ENCODE results near the gene NLRC3.
"Not testable (repeated sequence)": the region's sequence is repeated elsewhere in the genome, so short reads cannot be mapped to it uniquely, and the experiment has no call there.

NLRC3 gene

DNA sequence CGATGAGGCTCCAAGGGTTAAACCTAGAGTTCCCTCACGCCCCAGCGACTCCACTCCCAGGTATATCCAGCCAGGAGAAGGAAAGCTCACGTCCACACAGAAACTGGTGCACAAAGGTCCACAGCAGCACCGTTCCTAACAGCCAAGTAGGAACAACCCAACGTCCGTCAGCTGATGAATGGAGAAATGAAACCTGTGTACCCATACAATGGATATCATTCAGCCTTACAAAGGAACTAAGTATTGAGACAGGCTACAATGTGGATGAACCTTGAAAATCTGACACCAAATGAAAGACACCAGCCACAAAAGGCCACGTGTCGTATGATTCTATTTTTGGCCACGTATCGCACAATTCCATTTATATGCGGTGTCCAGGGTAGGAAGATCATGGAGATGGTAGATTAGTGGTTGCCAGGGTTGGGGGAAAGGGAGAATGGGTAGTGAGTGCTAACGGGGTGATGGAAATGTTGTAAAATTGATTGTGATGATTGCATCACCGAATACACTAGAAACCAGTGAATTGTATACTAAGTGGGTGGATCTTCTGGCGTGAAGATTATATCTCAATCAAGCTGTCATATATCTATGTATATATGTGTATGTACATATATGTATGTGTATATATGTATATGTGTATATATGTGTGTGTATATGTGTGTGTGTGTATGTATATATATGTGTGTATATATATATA is 30.1 kb downstream of the NLRC3 start:
- no peak for DNase-seq (ENCODE audit: low spot score)

DNA sequence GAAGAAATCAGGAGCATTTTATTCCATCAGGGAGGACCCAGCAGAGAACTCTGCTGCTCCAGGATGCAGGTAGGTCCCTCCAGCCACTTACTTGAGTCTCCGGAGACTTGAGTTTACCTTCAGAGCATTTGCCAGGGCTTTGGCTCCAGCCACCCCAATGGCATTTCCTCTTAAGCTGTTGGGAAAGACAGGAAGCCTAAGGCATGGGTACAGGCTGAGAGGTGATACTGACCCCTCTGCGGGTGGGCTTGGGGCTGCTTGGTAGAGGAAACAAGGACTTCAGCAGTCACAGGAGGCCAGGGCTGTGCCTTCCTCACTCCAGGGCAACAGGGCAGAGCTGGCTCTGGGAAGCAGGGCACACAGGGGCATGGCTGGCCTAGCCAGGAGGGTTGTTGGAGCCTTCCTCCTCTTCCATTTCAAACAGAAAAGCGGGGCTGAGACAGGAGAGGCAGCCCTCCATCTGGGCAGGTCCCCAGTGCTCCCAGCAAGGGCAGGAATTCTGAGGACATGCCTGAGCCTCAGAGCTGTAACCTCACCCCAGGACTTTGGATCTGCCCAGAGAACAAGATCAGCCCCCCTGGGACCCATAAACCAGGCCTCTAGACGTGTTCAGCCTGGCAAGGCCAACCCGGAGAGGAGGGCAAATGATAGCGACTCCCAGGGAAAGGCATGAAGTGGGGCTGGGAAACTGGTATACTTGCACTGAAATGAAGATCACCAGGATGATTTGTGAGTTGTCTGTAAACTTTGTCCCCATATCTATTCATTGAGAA is 34.4 kb downstream of the NLRC3 start:
- DNase-seq (ENCODE audit: low spot score): no peak

- DNase-seq (ENCODE audit: low spot score): no peak
Measured at GRCh38 chr16:3541527-3542155, 35.6 kb downstream of the NLRC3 start.

GRCh38 chr16:3538222-3538621 is 39.0 kb downstream of the NLRC3 start:
- DNase-seq (ENCODE audit: low spot score): no peak

GRCh38 chr16:3536851-3537250 is 40.4 kb downstream of the NLRC3 start:
- no peak for DNase-seq (ENCODE audit: low spot score)

DNA sequence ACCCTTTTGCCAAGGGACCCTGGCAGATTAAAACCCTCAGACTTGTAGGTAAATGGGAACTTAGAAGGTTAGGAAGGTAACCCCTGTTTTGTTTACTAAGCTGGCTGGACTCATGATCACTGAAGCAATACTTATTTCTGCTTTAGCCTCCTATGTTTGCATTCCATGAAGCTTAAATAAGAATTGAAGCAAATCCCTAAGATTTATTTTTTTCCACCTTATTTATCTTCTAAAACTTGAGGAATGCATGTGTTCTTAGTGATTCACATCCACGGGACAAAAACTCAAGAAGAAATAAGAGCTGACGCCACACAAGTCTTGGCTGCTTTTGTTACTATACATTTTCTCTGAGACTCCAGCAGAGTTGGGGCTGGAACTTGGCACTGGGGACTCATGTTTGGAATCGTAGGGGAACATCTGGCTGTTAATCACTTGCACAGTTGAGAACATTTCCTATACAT is 40.9 kb downstream of the NLRC3 start:
- DNase-seq (ENCODE audit: low spot score): no peak

GRCh38 chr16:3534126-3534525 is 43.1 kb downstream of the NLRC3 start:
- no peak for DNase-seq (ENCODE audit: low spot score)

GRCh38 chr16:3532741-3533140 is 44.5 kb downstream of the NLRC3 start:
- no peak for DNase-seq (ENCODE audit: low spot score)

GRCh38 chr16:3530371-3530914 is 46.8 kb downstream of the NLRC3 start:
- DNase-seq (ENCODE audit: low spot score): no peak

GRCh38 chr16:3529175-3529574 is 48.0 kb downstream of the NLRC3 start:
- no peak for DNase-seq (ENCODE audit: low spot score)

GRCh38 chr16:3528406-3528805 is 48.8 kb downstream of the NLRC3 start:
- no peak for DNase-seq (ENCODE audit: low spot score)

DNA sequence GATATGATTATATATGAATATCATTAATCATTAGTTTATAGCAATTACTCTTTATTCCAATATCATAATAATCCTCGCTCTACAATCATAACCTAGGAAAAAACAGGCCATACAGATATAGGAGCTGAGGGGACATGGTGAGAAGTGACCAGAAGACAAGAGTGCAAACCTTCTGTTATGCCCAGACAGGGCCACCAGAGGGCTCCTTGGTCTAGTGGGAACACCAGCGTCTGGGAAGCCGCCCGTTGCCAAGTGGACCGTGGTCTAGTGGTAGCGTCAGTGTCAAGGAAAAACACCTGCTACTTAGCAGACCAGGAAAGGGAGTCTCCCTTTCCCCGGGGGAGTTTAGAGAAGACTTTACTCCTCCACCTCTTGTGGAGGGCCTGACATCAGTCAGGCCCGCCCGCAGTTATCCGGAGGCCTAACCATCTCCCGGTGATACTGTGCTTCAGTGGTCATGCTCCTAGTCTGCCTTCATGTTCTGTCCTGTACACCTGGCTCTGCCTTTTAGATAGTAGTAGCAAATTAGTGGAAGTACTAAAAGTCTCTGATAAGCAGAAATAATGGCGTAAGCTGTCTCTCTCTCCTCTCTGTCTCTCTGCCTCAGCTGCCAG is 49.9 kb downstream of the NLRC3 start:
- DNase-seq (ENCODE audit: low spot score): not testable (repeated sequence)

GRCh38 chr16:3525951-3526350 is 51.3 kb downstream of the NLRC3 start:
- peak; percentile 23 for DNase-seq (ENCODE audit: low spot score)

DNA sequence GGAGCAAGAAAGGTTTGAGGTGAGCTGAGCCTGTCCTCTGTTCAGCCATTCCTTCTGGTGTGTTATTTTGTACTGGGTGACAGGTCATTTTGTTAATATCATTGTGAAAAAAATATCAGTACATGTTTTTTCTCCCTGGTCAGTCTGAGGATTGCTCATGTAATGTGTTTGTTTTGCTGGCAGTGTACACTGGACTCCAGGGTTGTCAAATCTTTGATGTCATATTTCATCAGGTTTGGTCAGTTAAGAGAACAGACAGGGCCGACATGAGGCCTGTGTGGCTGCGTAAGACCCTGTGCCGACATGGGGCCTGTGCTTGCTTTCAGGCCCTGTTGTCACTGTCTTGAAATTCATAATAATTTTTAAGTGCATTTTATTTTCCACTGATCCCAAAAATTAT is 53.9 kb downstream of the NLRC3 start:
- peak; percentile 15 for DNase-seq (ENCODE audit: low spot score)

DNA sequence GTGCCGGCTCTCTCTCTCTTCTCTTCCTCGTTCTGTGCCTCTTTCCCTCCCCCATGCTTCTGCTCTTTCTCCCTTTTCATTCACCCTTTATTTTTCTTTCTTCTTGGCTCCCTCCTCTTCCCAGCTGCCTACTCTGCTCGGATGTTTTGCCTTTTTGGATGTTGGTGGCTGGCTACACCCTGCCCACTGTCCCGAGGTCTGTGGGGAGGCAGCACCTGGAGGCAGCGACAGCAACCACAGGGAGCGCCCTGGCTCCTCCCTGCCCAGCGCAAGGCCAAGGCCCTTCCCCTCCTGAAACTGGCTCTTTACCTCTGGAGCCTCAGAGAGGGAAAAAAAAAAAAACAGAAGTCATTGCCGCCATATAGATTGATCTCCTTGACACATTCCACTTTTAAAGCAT is 56.4 kb downstream of the NLRC3 start:
- DNase-seq (ENCODE audit: low spot score): peak; percentile 71

- peak; percentile 53 for DNase-seq (ENCODE audit: low spot score)
Measured at GRCh38 chr16:3520413-3520812, 56.8 kb downstream of the NLRC3 start.

DNA sequence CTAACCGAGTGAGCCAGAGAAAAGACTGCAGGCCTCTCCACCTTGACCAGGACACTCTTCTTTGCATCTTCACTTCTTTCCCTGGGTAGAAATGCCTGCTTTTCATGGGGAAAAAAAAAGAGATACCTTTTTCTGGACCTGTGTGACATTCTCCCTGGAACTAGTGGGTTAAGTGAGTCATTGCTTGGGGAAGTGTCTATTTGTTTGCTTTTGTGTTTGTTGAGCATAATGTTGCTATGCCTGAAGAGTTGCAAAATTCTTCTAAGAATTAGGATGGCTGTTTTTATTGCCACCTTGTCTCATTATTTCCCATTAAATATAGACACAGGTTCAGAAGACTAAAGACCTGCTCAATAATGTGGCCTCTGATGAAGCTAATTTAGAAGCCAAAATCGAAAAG is 57.6 kb downstream of the NLRC3 start:
- no peak for DNase-seq (ENCODE audit: low spot score)

- DNase-seq (ENCODE audit: low spot score): peak; percentile 57
Measured at GRCh38 chr16:3518986-3519348, 58.2 kb downstream of the NLRC3 start.

GRCh38 chr16:3518292-3518985 is 58.8 kb downstream of the NLRC3 start:
- no peak for DNase-seq (ENCODE audit: low spot score)

DNA sequence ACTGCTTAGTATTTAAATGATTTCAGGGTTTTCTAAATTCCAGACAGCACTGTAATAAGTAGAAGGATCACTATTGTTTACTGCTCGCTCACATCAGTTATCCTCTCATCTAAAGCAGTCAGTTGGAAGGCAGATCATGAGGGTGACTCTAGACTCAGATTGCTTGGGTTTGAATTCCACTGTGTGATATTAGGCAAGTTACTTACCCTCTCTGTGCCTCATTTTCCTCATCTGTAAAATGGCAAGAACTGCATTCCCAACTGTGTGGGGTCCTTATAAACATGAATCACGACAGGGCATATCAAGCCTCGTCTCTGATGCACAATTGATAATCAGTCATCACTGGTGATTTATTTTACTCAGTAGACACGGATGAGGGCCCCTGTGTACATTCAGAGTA is 61.3 kb downstream of the NLRC3 start:
- DNase-seq (ENCODE audit: low spot score): no peak

GRCh38 chr16:3514621-3515020 is 62.6 kb downstream of the NLRC3 start:
- no peak for DNase-seq (ENCODE audit: low spot score)
